GM12878 (cell line): ENCODE data around the gene OSBPL3.
A peak's percentile ranks its signal among the peaks of the same experiment; 100 is the strongest.

Experiments
- FOS ChIP-seq: IDR thresholded peaks from 3 replicates; pipeline ENCODE4 v1.6.1; 2011; ENCODE audit warnings: borderline replicate concordance; ENCODE audit not compliant: insufficient read length; ENCODE audit errors: extremely low read depth
- NRF1 ChIP-seq: conservative IDR thresholded peaks from 2 replicates; pipeline ENCODE4 v1.6.1; 2011; ENCODE audit warnings: mild to moderate bottlenecking, low read depth, low read length, improper control_type of control experiment
- RAD21 ChIP-seq: IDR thresholded peaks from 2 replicates; pipeline ENCODE4 v1.6.1; 2011; ENCODE audit warnings: mild to moderate bottlenecking, low read depth, low read length, moderate library complexity; ENCODE audit not compliant: insufficient read depth
- SREBF2 ChIP-seq: IDR thresholded peaks from 2 replicates; pipeline ENCODE4 v1.6.1; 2012; ENCODE audit warnings: mild to moderate bottlenecking, low read length
- TF ChIP-seq, protein P1 (sequence below): IDR thresholded peaks from 2 replicates; pipeline ENCODE4 v1.6.1; 2012; ENCODE audit warnings: low read depth, low read length, improper control_type of control experiment

DNA sequence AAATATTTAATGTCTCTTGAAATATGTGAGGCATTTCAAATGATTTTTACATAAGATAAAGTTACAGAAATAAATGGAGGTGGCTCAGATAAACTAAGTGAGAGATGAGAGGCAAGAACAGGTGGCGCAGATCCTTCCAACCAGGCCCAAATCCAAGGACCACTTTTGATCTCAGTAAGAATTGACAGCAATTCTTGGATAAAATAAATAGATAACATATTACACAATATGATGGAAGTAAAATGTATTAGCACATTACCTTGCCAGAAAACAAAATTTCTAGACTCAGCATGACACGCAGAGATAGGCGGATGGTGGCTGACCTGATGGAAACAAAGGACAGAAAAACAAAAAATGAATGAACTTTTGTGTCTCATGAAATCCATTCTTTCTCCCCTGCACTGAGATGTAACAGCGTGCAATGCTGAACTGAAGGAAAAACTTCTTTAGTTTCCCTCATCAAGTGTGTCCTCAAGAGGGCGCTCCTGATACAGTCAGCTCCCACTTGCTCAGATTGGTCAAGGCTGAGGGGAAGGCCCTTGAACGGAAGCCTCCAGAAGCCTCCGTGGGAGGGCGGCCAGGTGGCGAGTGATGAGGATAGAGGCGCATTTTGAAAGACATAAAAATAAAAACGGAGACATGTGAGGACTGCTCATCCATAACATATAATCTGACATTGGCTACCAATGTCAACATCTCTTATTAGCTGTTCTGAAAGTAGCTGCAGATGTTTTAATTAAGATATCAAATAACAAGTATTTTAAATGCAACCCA, 159.9 kb downstream of the OSBPL3 start:
- TF ChIP-seq, protein P1, sequence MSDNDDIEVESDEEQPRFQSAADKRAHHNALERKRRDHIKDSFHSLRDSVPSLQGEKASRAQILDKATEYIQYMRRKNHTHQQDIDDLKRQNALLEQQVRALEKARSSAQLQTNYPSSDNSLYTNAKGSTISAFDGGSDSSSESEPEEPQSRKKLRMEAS: peak; percentile 22; the same call in 1 of the 2 replicates
- TF ChIP-seq FOS: no peak
- TF ChIP-seq SREBF2: no peak
- TF ChIP-seq RAD21: peak; percentile 99
- no peak for TF ChIP-seq NRF1
